Breast epithelium (tissue), 3 donors: ENCODE measurements around the gene APOL6.

Source experiments
- CTCF ChIP-seq, 3 donors: fragments of 450-650 bp; IDR thresholded peaks; one replicate each; pipeline ENCODE4 v1.5.1; 2016 to 2017; ENCODE audit warnings: antibody characterized with exemption in 3 of 3, mild to moderate bottlenecking in 3 of 3, moderate library complexity in 3 of 3
- POLR2AphosphoS5 ChIP-seq, 3 donors: sonication (generic); formaldehyde crosslinking; IDR thresholded peaks; one replicate each; pipeline ENCODE4 v1.6.1; 2017; ENCODE audit warnings: antibody characterized with exemption in 3 of 3

GRCh38 chr22:35649636-35650250 is 1.5 kb downstream of the APOL6 start:
- no peak for TF ChIP-seq POLR2AphosphoS5 (IDR thresholded peaks at IDR 0.05)
- TF ChIP-seq CTCF (IDR thresholded peaks at IDR 0.05), result no peak
